Measurements from ENCODE around the gene MAML2.

MAML2 gene

DNA sequence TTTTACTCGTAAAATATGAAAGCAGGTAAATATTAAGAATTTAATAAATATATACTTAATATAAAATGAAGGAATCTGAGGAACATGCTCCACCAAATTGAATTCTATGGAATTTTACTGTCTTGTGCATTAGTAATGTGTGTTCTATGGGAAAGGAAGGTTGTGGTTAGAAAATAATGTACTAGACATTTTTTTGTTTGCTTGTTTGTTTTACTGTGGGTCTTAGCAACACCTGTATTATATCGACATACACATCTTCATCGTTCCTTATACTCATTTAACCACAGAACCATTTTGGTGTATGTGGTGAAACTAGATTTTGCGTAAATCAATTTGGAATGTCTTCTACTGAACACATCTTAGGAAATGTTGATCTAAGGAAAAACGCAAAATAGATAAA lies 304.9 kb downstream of the MAML2 start:
- no peak for DNase-seq (ENCODE audit: low read depth)

- DNase-seq (ENCODE audit: low read depth) = no peak
These were observed 305.5 kb downstream of the MAML2 start for GRCh38 chr11:96037405-96037949.

- DNase-seq (ENCODE audit: low read depth) = no peak
These were observed 306.1 kb downstream of the MAML2 start for GRCh38 chr11:96036863-96037262.

GRCh38 chr11:96035740-96036078 lies 307.3 kb downstream of the MAML2 start:
- no peak for DNase-seq (ENCODE audit: low read depth)

- no peak for DNase-seq (ENCODE audit: low read depth)
These were observed 307.8 kb downstream of the MAML2 start for GRCh38 chr11:96035031-96035739.

- no peak for DNase-seq (ENCODE audit: low read depth)
These were observed 309.4 kb downstream of the MAML2 start for GRCh38 chr11:96033599-96033998.

DNA sequence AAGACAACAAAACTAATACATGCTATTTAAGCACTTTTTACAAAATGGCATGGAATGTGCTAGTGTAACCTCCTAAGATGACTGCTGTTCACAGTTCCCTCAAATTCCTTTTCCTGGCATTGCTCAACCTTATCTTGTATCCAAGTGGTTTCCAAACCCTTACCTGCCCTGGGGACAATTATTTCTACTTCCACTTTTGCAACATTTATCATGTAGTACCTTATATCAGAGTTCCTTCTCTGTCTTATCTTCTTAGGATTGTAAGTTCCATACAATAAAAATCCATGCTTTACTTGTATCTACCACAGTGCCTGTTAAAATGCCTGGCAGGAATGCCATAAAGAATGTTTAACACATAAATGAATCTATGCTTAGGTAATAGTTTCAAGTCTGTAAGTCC lies 309.9 kb downstream of the MAML2 start:
- DNase-seq (ENCODE audit: low read depth) = no peak

DNA sequence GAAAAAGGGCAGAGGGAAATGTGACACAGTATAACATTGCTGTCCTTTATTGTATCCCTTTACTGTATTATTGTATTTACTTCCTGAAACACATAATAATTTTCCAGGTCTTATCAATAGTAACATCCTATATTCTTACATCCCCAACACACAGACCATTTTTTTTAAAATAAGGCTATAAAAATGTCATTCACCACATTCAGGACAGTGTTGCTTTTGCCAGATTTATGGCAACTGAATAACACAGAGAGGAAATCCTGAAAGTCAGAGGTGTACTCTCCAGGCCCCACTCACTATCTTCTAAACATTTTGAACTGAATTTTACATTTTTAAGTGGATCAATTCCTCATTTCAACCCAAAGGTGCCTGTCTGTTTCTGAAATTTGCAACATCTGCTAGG lies 314.2 kb downstream of the MAML2 start:
- DNase-seq (ENCODE audit: low read depth) = no peak

GRCh38 chr11:96027021-96027420 lies 316.0 kb downstream of the MAML2 start:
- DNase-seq (ENCODE audit: low read depth) = no peak

DNA sequence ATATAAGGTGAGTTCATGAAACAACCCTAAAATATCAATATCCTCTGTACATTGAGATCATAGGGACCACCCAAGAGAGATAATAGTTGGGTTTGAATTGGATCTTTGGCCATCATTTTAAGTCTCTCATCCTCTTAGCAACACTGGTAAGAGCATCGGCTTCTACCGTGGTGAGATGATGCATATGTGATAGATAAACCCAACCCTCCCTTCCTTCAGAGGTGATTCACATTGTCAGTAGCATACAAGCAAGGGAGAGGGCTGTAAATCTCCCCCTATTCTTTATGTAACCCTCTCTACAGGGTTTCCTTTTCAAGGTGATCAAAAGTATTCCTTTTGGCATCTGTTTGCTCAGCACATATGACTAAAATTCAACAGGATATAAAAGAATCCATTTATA lies 316.7 kb downstream of the MAML2 start:
- no peak for DNase-seq (ENCODE audit: low read depth)

- DNase-seq (ENCODE audit: low read depth) = no peak
These were observed 318.3 kb downstream of the MAML2 start for GRCh38 chr11:96024666-96025065.

GRCh38 chr11:96023275-96023674 lies 319.7 kb downstream of the MAML2 start:
- DNase-seq (ENCODE audit: low read depth) = no peak

- no peak for DNase-seq (ENCODE audit: low read depth)
These were observed 320.9 kb downstream of the MAML2 start for GRCh38 chr11:96021901-96022650.

- no peak for DNase-seq (ENCODE audit: low read depth)
These were observed 322.9 kb downstream of the MAML2 start for GRCh38 chr11:96019810-96020747.

GRCh38 chr11:96019281-96019680 lies 323.7 kb downstream of the MAML2 start:
- no peak for DNase-seq (ENCODE audit: low read depth)

DNA sequence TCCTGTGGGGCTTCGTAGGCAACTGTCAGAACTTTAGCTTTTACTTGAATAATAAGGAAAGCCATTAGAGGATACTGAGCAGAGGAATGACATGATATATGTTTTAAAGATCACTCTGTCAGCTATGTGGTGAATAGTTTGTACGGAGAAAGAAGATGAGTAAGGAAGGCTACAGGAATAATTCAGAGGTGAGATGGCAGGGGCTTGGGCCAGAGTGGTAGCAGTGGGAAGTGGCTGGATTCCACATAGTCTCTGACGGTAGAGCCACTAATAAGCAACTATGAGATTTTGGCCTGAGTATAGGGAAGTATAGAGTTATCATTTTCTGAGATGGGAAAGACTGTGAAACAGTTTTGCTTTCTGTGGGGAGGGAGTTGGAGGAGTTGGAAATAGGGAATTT lies 325.1 kb downstream of the MAML2 start:
- no peak for DNase-seq (ENCODE audit: low read depth)

GRCh38 chr11:96016978-96017502 lies 326.0 kb downstream of the MAML2 start:
- DNase-seq (ENCODE audit: low read depth) = no peak

- DNase-seq (ENCODE audit: low read depth) = no peak
These were observed 327.0 kb downstream of the MAML2 start for GRCh38 chr11:96015906-96016565.

- peak; percentile 11 for DNase-seq (ENCODE audit: low read depth)
These were observed 328.8 kb downstream of the MAML2 start for GRCh38 chr11:96014217-96014616.

- DNase-seq (ENCODE audit: low read depth) = no peak
These were observed 329.4 kb downstream of the MAML2 start for GRCh38 chr11:96013461-96014213.

Data from activated T-helper 9 cell treated with anti-CD3 and anti-CD28 coated beads, Interleukin-2, amount 50 U/mL, for 16 hours (primary cell).